Panc1 (cell line): ENCODE results near the gene CAD. TPM values are rescaled to one million over a fixed set of nuclear protein-coding genes. Genes with fewer than 3 reads are reported as not detected.

Experiments
- ATAC-seq: fragments of 200-7000 bp; cut with Tn5 transposase; 2 replicates; pipeline ENCODE4 v1.9.1; 2020; ENCODE audit warnings: mild to moderate bottlenecking, moderate library complexity
- BruUV-seq: library from RNA; stranded (reverse); fragments of 400-500 nt; replicated peaks from 2 replicates; lab custom pipeline; 2021; lab: Mats Ljungman, UMichigan
- CTCF ChIA-PET: fragments of 300-600 bp; sonication (Branson Sonifier 250); formaldehyde crosslinking; loops from one replicate; lab custom pipeline; 2022; ENCODE audit warnings: antibody characterized with exemption; lab: Charles Lee
- POLR2A ChIA-PET: fragments of 300-600 bp; sonication (Branson Sonifier 250); formaldehyde crosslinking; loops from one replicate; lab custom pipeline; 2022; ENCODE audit warnings: antibody characterized with exemption; lab: Charles Lee
- DNase-seq: peaks from one replicate; pipeline ENCODE4 v3.0.0-alpha.2; 2010; ENCODE audit warnings: low read depth, low spot score
- H3K27ac ChIP-seq: 2 replicates; pipeline ENCODE4 v1.5.1; 2011; ENCODE audit warnings: mild to moderate bottlenecking, low read length, inconsistent platforms
- H3K27me3 ChIP-seq: fragments of 200-500 bp; sonication (Bioruptor generic); 2 replicates; pipeline ENCODE4 v1.6.0; 2014; ENCODE audit warnings: low read length, inconsistent platforms; ENCODE audit not compliant: control insufficient read depth, insufficient read depth
- H3K36me3 ChIP-seq: fragments of 200-500 bp; sonication (Bioruptor generic); 2 replicates; pipeline ENCODE4 v1.5.1; 2014; ENCODE audit warnings: inconsistent platforms, mild to moderate bottlenecking, low read length, moderate library complexity; ENCODE audit not compliant: control insufficient read depth, insufficient read depth
- H3K4me1 ChIP-seq: 2 replicates; pipeline ENCODE4 v1.5.1; 2011; ENCODE audit warnings: inconsistent platforms, mild to moderate bottlenecking, low read length, moderate library complexity; ENCODE audit not compliant: control insufficient read depth, insufficient read depth
- H3K4me3 ChIP-seq, 2 experiments: 2 replicates each; pipeline ENCODE4 v1.5.1; 2011 to 2012; ENCODE audit warnings: low read depth in 2 of 2, low read length in 2 of 2, mild to moderate bottlenecking in 2 of 2, inconsistent platforms in 1 of 2, moderate library complexity in 1 of 2
- H3K9me3 ChIP-seq: fragments of 200-500 bp; sonication (Bioruptor generic); 2 replicates; pipeline ENCODE4 v1.5.1; 2014; ENCODE audit warnings: low read depth, mild to moderate bottlenecking, inconsistent platforms, low read length, moderate library complexity; ENCODE audit not compliant: control insufficient read depth, insufficient read depth
- POLR2AphosphoS5 ChIP-seq: IDR thresholded peaks from 2 replicates; pipeline ENCODE4 v1.6.1; 2012; ENCODE audit warnings: mild to moderate bottlenecking, low read depth, low read length, moderate library complexity
- SIN3A ChIP-seq: IDR thresholded peaks from 2 replicates; pipeline ENCODE4 v1.6.1; 2012; ENCODE audit warnings: low read depth, mild to moderate bottlenecking, low read length, moderate library complexity, borderline replicate concordance; ENCODE audit not compliant: insufficient read depth
- TCF7L2 ChIP-seq: IDR thresholded peaks from 2 replicates; pipeline ENCODE4 v1.6.1; 2011; ENCODE audit warnings: mild to moderate bottlenecking, low read depth, low read length, inconsistent platforms
- in situ Hi-C: cut with HindIII; loops from 2 replicates; pipeline ENCODE4 v1.10.0; 2016; ENCODE audit warnings: low sequenced_read_pairs, low pct_unique_long_range_greater_than_20kb
- intact Hi-C: fragments of 100-400 bp; cut with micrococcal nuclease; formaldehyde crosslinking; loops from one replicate; pipeline ENCODE4 v1.10.0; 2022; ENCODE audit not compliant: unreplicated experiment
- total RNA-seq: library from RNA; stranded (reverse); gene quantifications from one replicate; pipeline ENCODE4 v1.2.1, GENCODE V29; 2021; ENCODE audit not compliant: unreplicated experiment
- TF ChIP-seq, protein P1 (sequence below), 2 experiments: IDR thresholded peaks; 2 replicates each; pipeline ENCODE4 v1.6.1; 2011 to 2012; ENCODE audit warnings: low read depth in 2 of 2, control low read depth in 1 of 2, low read length in 1 of 2, mild to moderate bottlenecking in 1 of 2, moderate library complexity in 1 of 2; ENCODE audit not compliant: insufficient read depth in 1 of 2
- TF ChIP-seq, protein P2 (sequence below): fragments of 450-650 bp; IDR thresholded peaks from 2 replicates; pipeline ENCODE4 v1.5.1; 2017; ENCODE audit warnings: mild to moderate bottlenecking

Gene CAD
- total RNA-seq, 1 experiment from 2014 or later, result 76.7 TPM

DNA sequence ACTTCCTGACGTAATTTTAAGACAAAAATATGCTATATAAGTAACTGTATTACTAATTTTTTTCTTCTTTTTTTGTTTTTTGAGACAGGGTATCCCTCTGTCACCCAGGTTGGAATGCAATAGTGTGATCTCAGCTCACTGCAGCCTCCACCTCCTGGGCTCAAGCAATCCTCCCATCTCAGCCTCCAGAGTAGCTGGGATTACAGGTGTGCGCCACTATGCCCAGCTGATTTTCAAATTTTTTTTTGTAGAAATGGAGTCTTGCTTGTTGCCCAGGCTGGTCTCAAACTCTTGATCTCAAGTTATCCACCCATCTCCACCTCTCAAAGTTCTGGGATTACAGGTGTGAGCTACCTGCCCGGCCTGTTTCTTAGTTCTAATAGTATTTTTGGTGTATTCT, 38.7 kb upstream of the CAD start:
- Histone ChIP-seq H3K9me3 (no peaks in the 10 kb centered on the region), H3K4me3 (no peak overlapping the region), H3K4me1 (no peaks in the 10 kb centered on the region), H3K27ac (no peak overlapping the region), H3K36me3 (no peaks in the 10 kb centered on the region), H3K27me3 (peaks cover 2% of the 10 kb centered on the region)
- BruUV-seq, result no TSS peak
- CTCF ChIA-PET, result no interaction called here
- POLR2A ChIA-PET, result interaction anchor here (0.6 kb wide), 1 partner anchor 35 kb away, joined by 9 read pairs; no protein-coding TSS in a partner anchor
- DNase-seq (no peak), ATAC-seq (no peak)
- TF ChIP-seq, protein P1, sequence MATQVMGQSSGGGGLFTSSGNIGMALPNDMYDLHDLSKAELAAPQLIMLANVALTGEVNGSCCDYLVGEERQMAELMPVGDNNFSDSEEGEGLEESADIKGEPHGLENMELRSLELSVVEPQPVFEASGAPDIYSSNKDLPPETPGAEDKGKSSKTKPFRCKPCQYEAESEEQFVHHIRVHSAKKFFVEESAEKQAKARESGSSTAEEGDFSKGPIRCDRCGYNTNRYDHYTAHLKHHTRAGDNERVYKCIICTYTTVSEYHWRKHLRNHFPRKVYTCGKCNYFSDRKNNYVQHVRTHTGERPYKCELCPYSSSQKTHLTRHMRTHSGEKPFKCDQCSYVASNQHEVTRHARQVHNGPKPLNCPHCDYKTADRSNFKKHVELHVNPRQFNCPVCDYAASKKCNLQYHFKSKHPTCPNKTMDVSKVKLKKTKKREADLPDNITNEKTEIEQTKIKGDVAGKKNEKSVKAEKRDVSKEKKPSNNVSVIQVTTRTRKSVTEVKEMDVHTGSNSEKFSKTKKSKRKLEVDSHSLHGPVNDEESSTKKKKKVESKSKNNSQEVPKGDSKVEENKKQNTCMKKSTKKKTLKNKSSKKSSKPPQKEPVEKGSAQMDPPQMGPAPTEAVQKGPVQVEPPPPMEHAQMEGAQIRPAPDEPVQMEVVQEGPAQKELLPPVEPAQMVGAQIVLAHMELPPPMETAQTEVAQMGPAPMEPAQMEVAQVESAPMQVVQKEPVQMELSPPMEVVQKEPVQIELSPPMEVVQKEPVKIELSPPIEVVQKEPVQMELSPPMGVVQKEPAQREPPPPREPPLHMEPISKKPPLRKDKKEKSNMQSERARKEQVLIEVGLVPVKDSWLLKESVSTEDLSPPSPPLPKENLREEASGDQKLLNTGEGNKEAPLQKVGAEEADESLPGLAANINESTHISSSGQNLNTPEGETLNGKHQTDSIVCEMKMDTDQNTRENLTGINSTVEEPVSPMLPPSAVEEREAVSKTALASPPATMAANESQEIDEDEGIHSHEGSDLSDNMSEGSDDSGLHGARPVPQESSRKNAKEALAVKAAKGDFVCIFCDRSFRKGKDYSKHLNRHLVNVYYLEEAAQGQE (IDR thresholded peaks at IDR 0.05; ENCODE audit: insufficient read depth in 1 of 2, low read depth in 2 of 2, low read length in 1 of 2), result no peak
- TF ChIP-seq POLR2AphosphoS5 (no peak), TCF7L2 (no peak), SIN3A (no peak)
- TF ChIP-seq, protein P2, sequence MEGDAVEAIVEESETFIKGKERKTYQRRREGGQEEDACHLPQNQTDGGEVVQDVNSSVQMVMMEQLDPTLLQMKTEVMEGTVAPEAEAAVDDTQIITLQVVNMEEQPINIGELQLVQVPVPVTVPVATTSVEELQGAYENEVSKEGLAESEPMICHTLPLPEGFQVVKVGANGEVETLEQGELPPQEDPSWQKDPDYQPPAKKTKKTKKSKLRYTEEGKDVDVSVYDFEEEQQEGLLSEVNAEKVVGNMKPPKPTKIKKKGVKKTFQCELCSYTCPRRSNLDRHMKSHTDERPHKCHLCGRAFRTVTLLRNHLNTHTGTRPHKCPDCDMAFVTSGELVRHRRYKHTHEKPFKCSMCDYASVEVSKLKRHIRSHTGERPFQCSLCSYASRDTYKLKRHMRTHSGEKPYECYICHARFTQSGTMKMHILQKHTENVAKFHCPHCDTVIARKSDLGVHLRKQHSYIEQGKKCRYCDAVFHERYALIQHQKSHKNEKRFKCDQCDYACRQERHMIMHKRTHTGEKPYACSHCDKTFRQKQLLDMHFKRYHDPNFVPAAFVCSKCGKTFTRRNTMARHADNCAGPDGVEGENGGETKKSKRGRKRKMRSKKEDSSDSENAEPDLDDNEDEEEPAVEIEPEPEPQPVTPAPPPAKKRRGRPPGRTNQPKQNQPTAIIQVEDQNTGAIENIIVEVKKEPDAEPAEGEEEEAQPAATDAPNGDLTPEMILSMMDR, result no peak
- intact Hi-C loops (no loop called here), in situ Hi-C loops (no loop called here)

DNA sequence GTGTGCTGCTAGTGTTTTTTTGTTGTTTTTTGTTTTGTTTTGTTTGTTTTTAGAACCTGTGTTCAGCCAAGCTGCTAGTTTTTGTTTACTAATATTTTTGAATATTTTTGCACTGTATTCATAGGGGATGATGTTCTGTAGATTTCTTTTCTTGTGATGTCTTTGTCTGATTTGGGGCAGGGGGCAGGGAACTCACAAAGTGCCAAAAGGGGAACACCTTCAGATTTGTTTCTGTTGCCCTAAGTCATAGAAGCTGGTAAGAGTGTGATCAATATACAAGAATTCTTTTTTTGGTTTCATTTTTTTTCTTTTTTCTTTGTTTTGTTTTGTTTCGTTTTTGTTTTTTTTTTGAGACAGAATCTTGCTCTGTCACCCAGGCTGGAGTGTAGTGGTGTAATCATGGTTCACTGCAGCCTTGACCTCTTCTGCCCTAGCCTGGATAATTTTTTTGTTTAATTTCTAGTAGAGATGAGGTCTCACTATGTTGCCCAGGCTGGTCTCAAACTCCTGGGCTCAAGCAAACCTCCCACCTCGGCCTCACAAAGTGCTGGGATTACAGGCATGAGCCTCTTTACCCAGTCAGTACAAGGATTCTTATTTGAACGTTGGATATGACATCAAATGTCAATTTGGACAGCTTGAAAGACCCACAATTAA, 37.7 kb upstream of the CAD start:
- no peaks in the 10 kb centered on the region for H3K36me3 ChIP-seq
- H3K27me3 ChIP-seq, result peaks cover 2% of the 10 kb centered on the region
- BruUV-seq, result no TSS peak
- H3K9me3 ChIP-seq, result no peaks in the 10 kb centered on the region
- TF ChIP-seq TCF7L2, result no peak
- no peak for TF ChIP-seq POLR2AphosphoS5
- TF ChIP-seq, protein P2, result no peak
- TF ChIP-seq, protein P1 (IDR thresholded peaks at IDR 0.05; ENCODE audit: insufficient read depth in 1 of 2, low read depth in 2 of 2, low read length in 1 of 2), result no peak
- TF ChIP-seq SIN3A, result no peak
- ChIA-PET POLR2A (no interaction called here), CTCF (interaction anchor here (0.7 kb wide), 2 partner anchors 92 to 99 kb away, joined by 3 to 4 read pairs; no protein-coding TSS in a partner anchor)
- H3K27ac ChIP-seq, result no peak overlapping the region
- intact Hi-C loops, result no loop called here
- no peaks in the 10 kb centered on the region for H3K4me1 ChIP-seq
- H3K4me3 ChIP-seq, result no peak overlapping the region
- no peak for DNase-seq
- in situ Hi-C loops, result no loop called here
- no peak for ATAC-seq
